ENCODE results near the gene FAM53A. TPM values are rescaled to one million over a fixed set of nuclear protein-coding genes. Genes with fewer than 3 reads are reported as not detected.

Gene FAM53A
- total and polyA plus RNA-seq, 2 of the 13 experiments (the other 11 are each of a cell fraction or from before 2014, with no cell fraction given), result 0.48 to 1.1 TPM

GRCh38 chr4:1639299-1639868 lies 44.7 kb downstream of the FAM53A start:
- peak; percentile 59 for ATAC-seq
- H3K36me3 ChIP-seq (replicated peaks in 1 of 2; ENCODE audit: control insufficient read depth in 1 of 2, insufficient read depth in 2 of 2, low read length in 2 of 2), result no peaks in the 10 kb centered on the region
- BruUV-seq (replicated peaks), result no TSS peak
- no peaks in the 10 kb centered on the region for H4K20me1 ChIP-seq (ENCODE audit: insufficient read depth, low read length)
- in situ Hi-C loops (cut with HindIII; ENCODE audit: extremely low pct_ligation_motif_present, low pct_unique_long_range_greater_than_20kb) (no loop called here), intact Hi-C loops (cut with micrococcal nuclease; ENCODE audit: unreplicated experiment) (no loop called here)
- TF ChIP-seq HNF4G (IDR thresholded peaks at IDR 0.05; ENCODE audit: borderline replicate concordance, low read depth, low read length) (0 out of 2 replicates have a peak, but pooled peaks have one; percentile 24), HNF4G (CRISPR knock-in tag; IDR thresholded peaks at IDR 0.05; ENCODE audit: borderline replicate concordance, low read depth) (no peak), CENPBD1 (CRISPR knock-in tag; IDR thresholded peaks at IDR 0.05; ENCODE audit: borderline replicate concordance, low read depth) (no peak), ZSCAN30 (CRISPR knock-in tag; IDR thresholded peaks at IDR 0.05) (no peak), HNF4A (CRISPR knock-in tag; IDR thresholded peaks at IDR 0.05) (peak; percentile 47), HNRNPL (IDR thresholded peaks at IDR 0.05; ENCODE audit: low read depth, low read length) (0 out of 2 replicates have a peak, but pooled peaks have one; percentile 38), ZNF382 (CRISPR knock-in tag; IDR thresholded peaks at IDR 0.05; ENCODE audit: borderline replicate concordance) (no peak)
- peaks cover 18% of the 10 kb centered on the region for H3K4me1 ChIP-seq (ENCODE audit: insufficient read depth, low read length)
- H3K27ac ChIP-seq (ENCODE audit: extremely low read length, insufficient read depth, low read length), result no peak overlapping the region
- H2AFZ ChIP-seq (ENCODE audit: low read length), result no peak overlapping the region
- no peak overlapping the region for H3K4me3 ChIP-seq (replicated peaks in 1 of 3; ENCODE audit: insufficient read depth in 1 of 3, low read depth in 2 of 3, low read length in 3 of 3)
- WGBS (ENCODE audit: low lambda C conversion rate), result 34% methylated on average over 8 of the region's 11 CpGs
- peaks cover 0 to 21% of the 10 kb centered on the region in 2 experiments; a peak in 3 of 5 replicates for H3K27me3 ChIP-seq (ENCODE audit: control insufficient read depth in 1 of 2, insufficient read depth in 2 of 2, low read length in 2 of 2)
- ChIA-PET POLR2A (no interaction called here), CTCF (ENCODE audit: low intra/inter-chr PET ratio, low total read pairs) (no interaction called here)
- DNase-seq (ENCODE audit: low spot score), result no peak
- no peaks in the 10 kb centered on the region for H3K9me3 ChIP-seq (ENCODE audit: low read length)
- no peaks in the 10 kb centered on the region for H3K79me2 ChIP-seq (ENCODE audit: insufficient read depth, low read length)
- no peak overlapping the region; the same call in 1 of the 2 replicates for H3K4me2 ChIP-seq (ENCODE audit: low read depth, low read length)
- no peak for FAIRE-seq
- no peak overlapping the region for H3K9ac ChIP-seq (ENCODE audit: insufficient read depth, low read depth, low read length)

- Histone ChIP-seq H3K4me3 (replicated peaks in 1 of 3; ENCODE audit: insufficient read depth in 1 of 3, low read depth in 2 of 3, low read length in 3 of 3) (no peak overlapping the region), H4K20me1 (ENCODE audit: insufficient read depth, low read length) (no peaks in the 10 kb centered on the region), H3K9ac (ENCODE audit: insufficient read depth, low read depth, low read length) (no peak overlapping the region), H3K9me3 (ENCODE audit: low read length) (no peaks in the 10 kb centered on the region), H3K4me2 (ENCODE audit: low read depth, low read length) (no peak overlapping the region; the same call in 1 of the 2 replicates), H2AFZ (ENCODE audit: low read length) (no peak overlapping the region), H3K27me3 (ENCODE audit: control insufficient read depth in 1 of 2, insufficient read depth in 2 of 2, low read length in 2 of 2) (peaks cover 0 to 25% of the 10 kb centered on the region in 2 experiments; a peak in 3 of 5 replicates), H3K79me2 (ENCODE audit: insufficient read depth, low read length) (no peaks in the 10 kb centered on the region), H3K36me3 (replicated peaks in 1 of 2; ENCODE audit: control insufficient read depth in 1 of 2, insufficient read depth in 2 of 2, low read length in 2 of 2) (no peaks in the 10 kb centered on the region), H3K27ac (ENCODE audit: extremely low read length, insufficient read depth, low read length) (no peak overlapping the region), H3K4me1 (ENCODE audit: insufficient read depth, low read length) (peaks cover 23% of the 10 kb centered on the region)
- intact Hi-C loops (cut with micrococcal nuclease; ENCODE audit: unreplicated experiment) (no loop called here), in situ Hi-C loops (cut with HindIII; ENCODE audit: extremely low pct_ligation_motif_present, low pct_unique_long_range_greater_than_20kb) (no loop called here)
- no TSS peak for BruUV-seq (replicated peaks)
- WGBS (ENCODE audit: low lambda C conversion rate), result 33% methylated on average over 1 of the region's 11 CpGs
- ChIA-PET POLR2A (no interaction called here), CTCF (ENCODE audit: low intra/inter-chr PET ratio, low total read pairs) (no interaction called here)
- no peak for DNase-seq (ENCODE audit: low spot score)
- TF ChIP-seq UBTF (CRISPR knock-in tag; IDR thresholded peaks at IDR 0.05) (0 out of 2 replicates have a peak, but pooled peaks have one; percentile 19), AKAP8 (CRISPR knock-in tag; IDR thresholded peaks at IDR 0.05) (no peak)
- no peak for FAIRE-seq
- peak; percentile 27 for ATAC-seq
These were observed 45.2 kb downstream of the FAM53A start for GRCh38 chr4:1638873-1639272.

Data from HepG2 (cell line).